Gastroesophageal sphincter (tissue), 4 donors: ENCODE data around the gene FAM24B. TPM values are rescaled to one million over a fixed set of nuclear protein-coding genes. Genes with fewer than 3 reads are reported as not detected.

Source experiments
- ATAC-seq: fragments of 150-250 bp; one replicate; pipeline ENCODE4 v1.9.1; 2016; ENCODE audit warnings: mild to moderate bottlenecking, moderate library complexity
- H3K27ac ChIP-seq, 4 donors: fragments of 200-600 bp; sonication (generic) in 3 of 4; 1 replicate in 3 of 4; 2 replicates in 1 of 4; pipeline ENCODE4 v1.5.1; 2016 to 2019
- H3K27me3 ChIP-seq: fragments of 200-600 bp; sonication (generic); one replicate; pipeline ENCODE4 v1.5.1; 2019
- H3K36me3 ChIP-seq, 2 donors: fragments of 200-600 bp; sonication (generic); one replicate each; pipeline ENCODE4 v1.5.1; 2019; ENCODE audit warnings: control low read depth in 1 of 2
- H3K4me1 ChIP-seq, 3 donors: fragments of 200-600 bp; sonication (generic); 1 replicate in 2 of 3; 2 replicates in 1 of 3; pipeline ENCODE4 v1.5.1; 2016 to 2019; ENCODE audit warnings: control low read depth in 2 of 3
- H3K4me3 ChIP-seq, 2 donors: fragments of 200-600 bp; sonication (generic); one replicate each; pipeline ENCODE4 v1.5.1; 2019; ENCODE audit warnings: mild to moderate bottlenecking in 1 of 2, moderate library complexity in 1 of 2
- H3K9me3 ChIP-seq, 3 donors: fragments of 200-600 bp; sonication (generic); one replicate each; pipeline ENCODE4 v1.5.1; 2017 to 2019; ENCODE audit warnings: control low read depth in 2 of 3
- CTCF ChIP-seq, 4 experiments: fragments of 200-600 bp in 2 of 4; fragments of 450-650 bp in 2 of 4; sonication (generic) in 1 of 4; IDR thresholded peaks; one replicate each; pipeline ENCODE4 v1.5.1; 2017 to 2019; ENCODE audit warnings: antibody characterized with exemption in 4 of 4, mild to moderate bottlenecking in 2 of 4, moderate library complexity in 2 of 4
- EP300 ChIP-seq: sonication (generic); formaldehyde crosslinking; IDR thresholded peaks from one replicate; pipeline ENCODE4 v1.6.1; 2017; ENCODE audit warnings: antibody characterized with exemption, mild to moderate bottlenecking
- POLR2A ChIP-seq, 2 donors: fragments of 450-650 bp; IDR thresholded peaks; one replicate each; pipeline ENCODE4 v1.6.1; 2017; ENCODE audit warnings: antibody characterized with exemption in 2 of 2, mild to moderate bottlenecking in 2 of 2, moderate library complexity in 1 of 2
- POLR2AphosphoS5 ChIP-seq: sonication (generic); formaldehyde crosslinking; IDR thresholded peaks from one replicate; pipeline ENCODE4 v1.6.1; 2017; ENCODE audit warnings: antibody characterized with exemption
- WGBS, 2 donors: methylation state at CpG; one replicate each; pipeline ENCODE4 v1.1.5; 2018; ENCODE audit warnings: low coverage in 1 of 2; 5-methylcytosine and 5-hydroxymethylcytosine counted together
- total RNA-seq, 4 donors: library from RNA; depleted of rRNA; stranded (reverse); fragments of >200 nt; gene quantifications; one replicate each; pipeline ENCODE4 v1.1.0, GENCODE V29; 2016

The FAM24B gene
- total RNA-seq, 4 donors from 2014 or later = 1.6 to 2.8 (median 2.6) TPM; not detected in 1

- WGBS, 2 donors = 80 to 90% methylated on average over 3 to 5 of the region's 5 CpGs
- H3K36me3 ChIP-seq = peaks cover 0 to 42% of the 10 kb centered on the region in 2 donors
Observed at GRCh38 chr10:122845783-122846332, 33.5 kb downstream of the FAM24B start, which contains the start of gene CUZD1. TSS of gene CUZD1 (minus strand) at chr10:122845857. CDS start at chr10:122845843, 14 bp downstream.

GRCh38 chr10:122844146-122844545 lies 35.2 kb downstream of the FAM24B start:
- TF ChIP-seq EP300 (no peak), POLR2A (IDR thresholded peaks at IDR 0.05) (no peak), POLR2AphosphoS5 (no peak), CTCF (IDR thresholded peaks at IDR 0.05) (no peak)
- no peaks in the 10 kb centered on the region for H3K4me1 ChIP-seq
- no peak overlapping the region for H3K4me3 ChIP-seq
- peaks cover 0 to 30% of the 10 kb centered on the region in 2 donors for H3K36me3 ChIP-seq
- peaks cover 0 to 12% (median 0%) of the 10 kb centered on the region in 3 donors for H3K9me3 ChIP-seq
- no peaks in the 10 kb centered on the region for H3K27me3 ChIP-seq
- no peak overlapping the region for H3K27ac ChIP-seq
- WGBS, 2 donors = 67 to 87% methylated on average over 1 to 4 of the region's 4 CpGs
- no peak for ATAC-seq

More at GRCh38 chr10:122845783-122846332, 33.5 kb downstream of the FAM24B start, which contains the start of gene CUZD1:
- TF ChIP-seq CTCF (IDR thresholded peaks at IDR 0.05) = no peak
- no peak for TF ChIP-seq POLR2AphosphoS5
- TF ChIP-seq EP300 = no peak
- no peak for TF ChIP-seq POLR2A (IDR thresholded peaks at IDR 0.05)
- Histone ChIP-seq H3K27me3 (no peaks in the 10 kb centered on the region), H3K27ac (no peak within 1 kb of the TSS), H3K4me3 (no peak within 1 kb of the TSS), H3K4me1 (peaks cover 0 to 4% (median 0%) of the 10 kb centered on the region in 3 donors), H3K9me3 (peaks cover 0 to 12% (median 0%) of the 10 kb centered on the region in 3 donors)
- no peak for ATAC-seq

GRCh38 chr10:122841569-122841968 lies 37.8 kb downstream of the FAM24B start:
- peaks cover 0 to 12% (median 0%) of the 10 kb centered on the region in 3 donors for H3K9me3 ChIP-seq
- H3K36me3 ChIP-seq = peaks cover 0 to 34% of the 10 kb centered on the region in 2 donors
- ATAC-seq = no peak
- H3K27ac ChIP-seq = no peak overlapping the region
- H3K4me3 ChIP-seq = no peak overlapping the region
- H3K4me1 ChIP-seq = no peaks in the 10 kb centered on the region
- no peaks in the 10 kb centered on the region for H3K27me3 ChIP-seq
- no peak for TF ChIP-seq POLR2A (IDR thresholded peaks at IDR 0.05)
- TF ChIP-seq EP300 = no peak
- TF ChIP-seq POLR2AphosphoS5 = no peak
- no peak for TF ChIP-seq CTCF (IDR thresholded peaks at IDR 0.05)

- H3K27me3 ChIP-seq = no peaks in the 10 kb centered on the region
- peaks cover 0 to 44% of the 10 kb centered on the region in 2 donors for H3K36me3 ChIP-seq
- no peaks in the 10 kb centered on the region for H3K4me1 ChIP-seq
- H3K4me3 ChIP-seq = no peak overlapping the region
- ATAC-seq = no peak
- no peak overlapping the region for H3K27ac ChIP-seq
- peaks cover 0 to 12% (median 0%) of the 10 kb centered on the region in 3 donors for H3K9me3 ChIP-seq
- TF ChIP-seq POLR2A (IDR thresholded peaks at IDR 0.05) (no peak), EP300 (no peak), POLR2AphosphoS5 (no peak), CTCF (IDR thresholded peaks at IDR 0.05) (no peak)
Observed at GRCh38 chr10:122839505-122839904, 39.9 kb downstream of the FAM24B start.

GRCh38 chr10:122838880-122839279 lies 40.5 kb downstream of the FAM24B start:
- Histone ChIP-seq H3K9me3 (peaks cover 0 to 12% (median 0%) of the 10 kb centered on the region in 3 donors), H3K27ac (no peak overlapping the region), H3K27me3 (no peaks in the 10 kb centered on the region), H3K36me3 (peaks cover 0 to 45% of the 10 kb centered on the region in 2 donors), H3K4me1 (no peaks in the 10 kb centered on the region), H3K4me3 (no peak overlapping the region)
- 79 to 87% methylated on average over 3 to 4 of the region's 4 CpGs for WGBS, 2 donors
- TF ChIP-seq POLR2AphosphoS5 (no peak), EP300 (no peak), POLR2A (IDR thresholded peaks at IDR 0.05) (no peak), CTCF (IDR thresholded peaks at IDR 0.05) (no peak)
- no peak for ATAC-seq
